Measurements from ENCODE around the gene TMEM38A.
A peak's percentile ranks its signal among the peaks of the same experiment; 100 is the strongest.

The TMEM38A gene

GRCh38 chr19:16660763-16661479 lies at the start of gene TMEM38A:
Gene TMEM38A (plus strand): TSS chr19:16661139. CDS start chr19:16661218, 79 bp downstream.
- DNase-seq: no peak

- DNase-seq: no peak
Observed at GRCh38 chr19:16612636-16613035, 48.3 kb upstream of the TMEM38A start.

GRCh38 chr19:16613841-16614240 lies 47.1 kb upstream of the TMEM38A start:
- DNase-seq: no peak

GRCh38 chr19:16614941-16615340 lies 46.0 kb upstream of the TMEM38A start:
- DNase-seq: no peak

GRCh38 chr19:16615808-16616207 lies 45.1 kb upstream of the TMEM38A start:
- no peak for DNase-seq

GRCh38 chr19:16618248-16618647 lies 42.7 kb upstream of the TMEM38A start:
- no peak for DNase-seq

- DNase-seq: no peak
Observed at GRCh38 chr19:16619457-16619856, 41.5 kb upstream of the TMEM38A start.

- no peak for DNase-seq
Observed at GRCh38 chr19:16620018-16620417, 40.9 kb upstream of the TMEM38A start.

- no peak for DNase-seq
Observed at GRCh38 chr19:16620584-16620983, 40.4 kb upstream of the TMEM38A start.

- no peak for DNase-seq
Observed at GRCh38 chr19:16621165-16621800, 39.7 kb upstream of the TMEM38A start.

- no peak for DNase-seq
Observed at GRCh38 chr19:16623066-16623465, 37.9 kb upstream of the TMEM38A start.

- DNase-seq: no peak
Observed at GRCh38 chr19:16623576-16623975, 37.4 kb upstream of the TMEM38A start.

GRCh38 chr19:16624236-16624635 lies 36.7 kb upstream of the TMEM38A start:
- no peak for DNase-seq

GRCh38 chr19:16625163-16625958 lies 35.6 kb upstream of the TMEM38A start:
- no peak for DNase-seq

GRCh38 chr19:16626796-16627192 lies 34.1 kb upstream of the TMEM38A start:
- DNase-seq: no peak

- DNase-seq: peak; percentile 65
Observed at GRCh38 chr19:16627193-16627927, 33.6 kb upstream of the TMEM38A start.

GRCh38 chr19:16627928-16628182 lies 33.1 kb upstream of the TMEM38A start:
- DNase-seq: no peak

GRCh38 chr19:16628183-16628983 lies 32.6 kb upstream of the TMEM38A start, which contains the start of gene MED26:
Gene MED26 (minus strand): TSS chr19:16628204. CDS start chr19:16627943, 261 bp downstream.
- DNase-seq: peak; percentile 98

GRCh38 chr19:16628984-16629691 lies 31.8 kb upstream of the TMEM38A start:
- DNase-seq: peak; percentile 65

GRCh38 chr19:16631465-16631864 lies 29.5 kb upstream of the TMEM38A start:
- DNase-seq: no peak

- DNase-seq: no peak
Observed at GRCh38 chr19:16637535-16637934, 23.4 kb upstream of the TMEM38A start.

GRCh38 chr19:16638666-16639065 lies 22.3 kb upstream of the TMEM38A start:
- DNase-seq: no peak

All from activated CD8-positive, alpha-beta memory T cell treated with anti-CD3 and anti-CD28 coated beads for 24 hours (primary cell).